H9 (cell line): ENCODE results near the gene SLC10A3. TPM values are rescaled to one million over a fixed set of nuclear protein-coding genes. Genes with fewer than 3 reads are reported as not detected.

Source experiments
- DNase-seq: peaks from one replicate; pipeline ENCODE4 v3.0.0-alpha.2; 2017
- H2AFZ ChIP-seq: one replicate; pipeline ENCODE4 v1.6.1; 2013; ENCODE audit warnings: mild to moderate bottlenecking, low read length, control low read depth, moderate library complexity
- H2AK5ac ChIP-seq: 2 replicates; pipeline ENCODE4 v1.6.1; 2013; ENCODE audit warnings: low read length, control low read depth, mixed read lengths; ENCODE audit not compliant: insufficient read length
- H2BK120ac ChIP-seq: one replicate; pipeline ENCODE4 v1.6.1; 2013; ENCODE audit warnings: low read depth, mild to moderate bottlenecking, low read length, control low read depth, inconsistent platforms; ENCODE audit not compliant: poor library complexity, severe bottlenecking
- H2BK12ac ChIP-seq: 2 replicates; pipeline ENCODE4 v1.6.1; 2013; ENCODE audit warnings: low read length, control low read depth, mixed read lengths, low read depth; ENCODE audit not compliant: insufficient read length
- H2BK15ac ChIP-seq: 2 replicates; pipeline ENCODE4 v1.6.1; 2013; ENCODE audit warnings: low read depth, low read length, control low read depth
- H2BK20ac ChIP-seq: one replicate; pipeline ENCODE4 v1.6.1; 2013; ENCODE audit warnings: low read depth, mild to moderate bottlenecking, low read length, control low read depth, inconsistent platforms; ENCODE audit not compliant: poor library complexity, severe bottlenecking
- H2BK5ac ChIP-seq: 2 replicates; pipeline ENCODE4 v1.6.1; 2013; ENCODE audit warnings: low read length, control low read depth, mixed read lengths; ENCODE audit not compliant: insufficient read length
- H3K14ac ChIP-seq: 2 replicates; pipeline ENCODE4 v1.6.1; 2013; ENCODE audit warnings: low read length, control low read depth; ENCODE audit not compliant: insufficient read depth
- H3K18ac ChIP-seq: 2 replicates; pipeline ENCODE4 v1.6.1; 2013; ENCODE audit warnings: low read depth, mild to moderate bottlenecking, mixed read lengths, low read length, control low read depth; ENCODE audit not compliant: insufficient read length
- H3K23ac ChIP-seq: 2 replicates; pipeline ENCODE4 v1.6.1; 2013; ENCODE audit warnings: low read length, control low read depth, mixed read lengths, low read depth; ENCODE audit not compliant: insufficient read length
- H3K23me2 ChIP-seq: 2 replicates; pipeline ENCODE4 v1.6.1; 2013; ENCODE audit warnings: low read depth, mild to moderate bottlenecking, mixed read lengths, low read length, control low read depth; ENCODE audit not compliant: insufficient read length, poor library complexity, severe bottlenecking
- H3K27ac ChIP-seq: 2 replicates; pipeline ENCODE4 v1.5.1; 2013; ENCODE audit warnings: low read length, control low read depth, mixed read lengths, low read depth; ENCODE audit not compliant: insufficient read length
- H3K27me3 ChIP-seq: 2 replicates; pipeline ENCODE4 v1.6.1; 2013; ENCODE audit warnings: low read length, control low read depth, inconsistent platforms; ENCODE audit not compliant: insufficient read depth
- H3K4ac ChIP-seq: 2 replicates; pipeline ENCODE4 v1.6.1; 2013; ENCODE audit warnings: low read depth, mild to moderate bottlenecking, control low read depth, inconsistent platforms, low read length, moderate library complexity
- H3K4me1 ChIP-seq: 2 replicates; pipeline ENCODE4 v1.6.1; 2013; ENCODE audit warnings: low read length, control low read depth, inconsistent platforms; ENCODE audit not compliant: insufficient read depth
- H3K4me2 ChIP-seq: 2 replicates; pipeline ENCODE4 v1.6.1; 2013; ENCODE audit warnings: low read length, control low read depth, mixed read lengths; ENCODE audit not compliant: insufficient read length, insufficient read depth
- H3K56ac ChIP-seq: 2 replicates; pipeline ENCODE4 v1.6.1; 2013; ENCODE audit warnings: low read depth, mild to moderate bottlenecking, mixed read lengths, low read length, control low read depth; ENCODE audit not compliant: insufficient read length
- H3K79me1 ChIP-seq: 2 replicates; pipeline ENCODE4 v1.6.1; 2013; ENCODE audit warnings: low read depth, mild to moderate bottlenecking, moderate library complexity, low read length, control low read depth, inconsistent platforms; ENCODE audit not compliant: insufficient read depth, poor library complexity, severe bottlenecking
- H3K79me2 ChIP-seq: 2 replicates; pipeline ENCODE4 v1.6.1; 2013; ENCODE audit warnings: low read length, control low read depth, inconsistent platforms; ENCODE audit not compliant: insufficient read depth
- H3K9ac ChIP-seq: 2 replicates; pipeline ENCODE4 v1.6.1; 2013; ENCODE audit warnings: low read length, control low read depth, mixed read lengths; ENCODE audit not compliant: insufficient read length; ENCODE audit errors: extremely low read depth
- H3K9me3 ChIP-seq: one replicate; pipeline ENCODE4 v1.6.1; 2013; ENCODE audit warnings: low read depth, low read length, inconsistent platforms; ENCODE audit not compliant: control insufficient read depth
- H3T11ph ChIP-seq: one replicate; pipeline ENCODE4 v1.6.1; 2013; ENCODE audit warnings: mild to moderate bottlenecking, low read length, control low read depth, inconsistent platforms
- H4K20me1 ChIP-seq: one replicate; pipeline ENCODE4 v1.6.1; 2013; ENCODE audit not compliant: control insufficient read depth, insufficient read length, insufficient read depth
- H4K5ac ChIP-seq: 2 replicates; pipeline ENCODE4 v1.6.1; 2013; ENCODE audit warnings: low read depth, mild to moderate bottlenecking, mixed read lengths, low read length, control low read depth; ENCODE audit not compliant: insufficient read length
- H4K8ac ChIP-seq: replicated peaks from 2 replicates; pipeline ENCODE4 v1.6.1; 2013; ENCODE audit warnings: low read length, control low read depth, mixed read lengths, low read depth; ENCODE audit not compliant: insufficient read length
- H4K91ac ChIP-seq: 2 replicates; pipeline ENCODE4 v1.6.1; 2013; ENCODE audit warnings: low read depth, mild to moderate bottlenecking, moderate library complexity, mixed read lengths, low read length, control low read depth; ENCODE audit not compliant: insufficient read length
- H3K27ac Mint-ChIP-seq, 3 experiments: 2 replicates in 2 of 3; 3 replicates in 1 of 3; pipeline ENCODE4 v1.8.0; 2020 to 2021; ENCODE audit warnings: mixed read lengths in 3 of 3, mild to moderate bottlenecking in 1 of 3, moderate library complexity in 1 of 3
- H3K27me3 Mint-ChIP-seq: 2 replicates; pipeline ENCODE4 v1.8.0; 2021; ENCODE audit warnings: low read depth, mild to moderate bottlenecking, moderate library complexity, mixed read lengths
- H3K36me3 Mint-ChIP-seq, 3 experiments: 2 replicates in 2 of 3; 3 replicates in 1 of 3; pipeline ENCODE4 v1.8.0; 2020 to 2021; ENCODE audit warnings: low read depth in 3 of 3, mixed read lengths in 3 of 3; ENCODE audit not compliant: insufficient read depth in 1 of 3
- H3K4me1 Mint-ChIP-seq, 2 experiments: 2 replicates each; pipeline ENCODE4 v1.8.0; 2020; ENCODE audit warnings: mixed read lengths in 2 of 2
- H3K4me3 Mint-ChIP-seq, 2 experiments: 2 replicates in 1 of 2; 3 replicates in 1 of 2; pipeline ENCODE4 v1.8.0; 2020 to 2021; ENCODE audit warnings: mild to moderate bottlenecking in 2 of 2, mixed read lengths in 2 of 2, moderate library complexity in 1 of 2
- H3K9me3 Mint-ChIP-seq, 2 experiments: 2 replicates in 1 of 2; 3 replicates in 1 of 2; pipeline ENCODE4 v1.8.0; 2020; ENCODE audit warnings: mild to moderate bottlenecking in 2 of 2, mixed read lengths in 2 of 2, moderate library complexity in 1 of 2
- CTCF ChIP-seq: fragments of 200-600 bp; sonication (generic); conservative IDR thresholded peaks from 3 replicates; pipeline ENCODE4 v1.8.0; 2021; ENCODE audit warnings: antibody characterized with exemption, mild to moderate bottlenecking
- WGBS: extraction: QIAGEN DNeasy Blood & Tissue Kit; methylation state at CpG from one replicate; pipeline ENCODE4 v1.1.7; 2013; ENCODE audit warnings: missing lambda C conversion rate, low lambda C conversion rate, mixed read lengths; ENCODE audit not compliant: insufficient read length; ENCODE audit errors: extremely low coverage; 5-methylcytosine and 5-hydroxymethylcytosine counted together
- total RNA-seq: library from RNA; stranded (reverse); gene quantifications from 2 replicates; pipeline ENCODE4 v1.2.1, GENCODE V29; 2021

Gene SLC10A3
- total RNA-seq, 1 experiment from 2014 or later, result 8.8 TPM

GRCh38 chrX:154444755-154445246 is 45.6 kb downstream of the SLC10A3 start:
- H3K9ac ChIP-seq, result peak overlapping the region; percentile 35
- no peak for DNase-seq
- no peak overlapping the region for H3K27ac ChIP-seq
- H3K4me1 ChIP-seq, result no peaks in the 10 kb centered on the region
- no peak overlapping the region for H3K23ac ChIP-seq
- H2BK20ac ChIP-seq, result no peak overlapping the region
- H3K36me3 Mint-ChIP-seq, result peaks cover 30 to 67% (median 59%) of the 10 kb centered on the region in 3 experiments
- H3K79me2 ChIP-seq, result no peaks in the 10 kb centered on the region
- H2BK15ac ChIP-seq, result no peak overlapping the region
- peaks cover 37% of the 10 kb centered on the region for H3K9me3 ChIP-seq
- H2BK12ac ChIP-seq, result no peak overlapping the region
- H4K91ac ChIP-seq, result no peak overlapping the region
- no peak overlapping the region for H3K14ac ChIP-seq
- no peaks in the 10 kb centered on the region for H3K79me1 ChIP-seq
- peak overlapping the region; percentile 31 for H3K4me2 ChIP-seq
- H2AK5ac ChIP-seq, result no peak overlapping the region
- H3K27me3 Mint-ChIP-seq, result no peaks in the 10 kb centered on the region; the same call in none of the 2 replicates
- no peak overlapping the region for H2AFZ ChIP-seq
- H4K8ac ChIP-seq, result no peak overlapping the region
- no peak overlapping the region for H3K4ac ChIP-seq
- TF ChIP-seq CTCF, result no peak
- no peak overlapping the region for H2BK120ac ChIP-seq
- no peak overlapping the region for H3K27ac Mint-ChIP-seq
- no peak overlapping the region for H3K18ac ChIP-seq
- no CpG with 5 or more reads among the region's 13 CpGs for WGBS
- H3K4me3 Mint-ChIP-seq, result peak overlapping the region; percentile 44 to 63; a peak in 3 of 5 replicates
- no peak overlapping the region for H3T11ph ChIP-seq
- H3K23me2 ChIP-seq, result peaks cover 2% of the 10 kb centered on the region
- H4K5ac ChIP-seq, result no peak overlapping the region
- H2BK5ac ChIP-seq, result no peak overlapping the region
- peaks cover 3 to 5% of the 10 kb centered on the region in 2 experiments; a peak in 2 of 4 replicates for H3K4me1 Mint-ChIP-seq
- H4K20me1 ChIP-seq, result no peaks in the 10 kb centered on the region
- H3K27me3 ChIP-seq, result no peaks in the 10 kb centered on the region
- peaks cover 62 to 78% of the 10 kb centered on the region in 2 experiments for H3K9me3 Mint-ChIP-seq
- no peak overlapping the region for H3K56ac ChIP-seq
